GM19468 (cell line): ENCODE data around the gene NLRP10.
"Not testable (repeated sequence)": the region's sequence is repeated elsewhere in the genome, so short reads cannot be mapped to it uniquely, and the experiment has no call there.

Experiments
- ATAC-seq: cut with Tn5 transposase; IDR thresholded peaks from one replicate; pipeline ENCODE4 v1.9.1; 2021; ENCODE audit warnings: mild to moderate bottlenecking, moderate library complexity, moderate number of reproducible peaks; ENCODE audit not compliant: unreplicated experiment; ENCODE audit errors: extremely low read depth

NLRP10 gene, protein sequence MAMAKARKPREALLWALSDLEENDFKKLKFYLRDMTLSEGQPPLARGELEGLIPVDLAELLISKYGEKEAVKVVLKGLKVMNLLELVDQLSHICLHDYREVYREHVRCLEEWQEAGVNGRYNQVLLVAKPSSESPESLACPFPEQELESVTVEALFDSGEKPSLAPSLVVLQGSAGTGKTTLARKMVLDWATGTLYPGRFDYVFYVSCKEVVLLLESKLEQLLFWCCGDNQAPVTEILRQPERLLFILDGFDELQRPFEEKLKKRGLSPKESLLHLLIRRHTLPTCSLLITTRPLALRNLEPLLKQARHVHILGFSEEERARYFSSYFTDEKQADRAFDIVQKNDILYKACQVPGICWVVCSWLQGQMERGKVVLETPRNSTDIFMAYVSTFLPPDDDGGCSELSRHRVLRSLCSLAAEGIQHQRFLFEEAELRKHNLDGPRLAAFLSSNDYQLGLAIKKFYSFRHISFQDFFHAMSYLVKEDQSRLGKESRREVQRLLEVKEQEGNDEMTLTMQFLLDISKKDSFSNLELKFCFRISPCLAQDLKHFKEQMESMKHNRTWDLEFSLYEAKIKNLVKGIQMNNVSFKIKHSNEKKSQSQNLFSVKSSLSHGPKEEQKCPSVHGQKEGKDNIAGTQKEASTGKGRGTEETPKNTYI

DNA sequence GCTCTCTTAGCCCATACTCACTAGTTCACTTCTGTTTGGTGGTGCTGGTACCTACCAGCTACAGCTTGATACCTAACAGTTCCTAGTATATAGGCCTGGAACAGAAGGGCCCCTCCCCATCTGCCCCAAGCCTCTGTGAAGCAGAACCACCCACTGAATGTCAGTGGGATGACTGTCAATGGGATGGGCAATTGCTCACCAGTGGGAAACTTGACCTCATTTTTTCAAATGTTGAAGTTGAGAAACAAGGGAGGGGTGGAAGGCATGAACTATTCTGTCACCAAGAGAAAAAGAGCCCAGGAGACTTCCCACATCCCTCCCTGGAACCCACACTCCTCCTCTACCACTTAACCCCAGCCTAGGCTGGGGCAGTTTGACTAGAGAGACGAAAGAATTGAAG is at the start of gene NLRP10:
TSS of gene NLRP10 (minus strand) at position 62 of the 400 bp plus-strand sequence. CDS start 1,952 bp downstream, outside the sequence.
- no peak for ATAC-seq

DNA sequence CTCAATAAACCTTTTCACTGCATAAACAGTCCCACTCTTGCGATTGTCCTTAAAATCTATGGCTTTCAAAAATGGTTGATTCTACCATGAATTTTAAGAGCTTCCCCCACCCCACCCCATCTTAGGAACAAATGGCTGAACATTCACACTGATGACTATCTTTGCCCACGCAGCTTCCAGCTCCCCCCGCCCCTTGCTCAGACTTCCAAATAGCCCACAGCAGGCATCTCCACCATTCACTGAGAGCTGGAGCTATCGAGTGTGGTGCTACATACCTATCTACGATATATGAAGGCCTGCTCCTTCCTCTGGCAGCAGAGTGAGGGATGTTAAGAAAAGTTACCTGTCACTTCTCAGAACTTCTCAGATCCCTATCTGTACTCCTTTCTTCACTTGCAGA is 48.6 kb upstream of the NLRP10 start:
- no peak for ATAC-seq

DNA sequence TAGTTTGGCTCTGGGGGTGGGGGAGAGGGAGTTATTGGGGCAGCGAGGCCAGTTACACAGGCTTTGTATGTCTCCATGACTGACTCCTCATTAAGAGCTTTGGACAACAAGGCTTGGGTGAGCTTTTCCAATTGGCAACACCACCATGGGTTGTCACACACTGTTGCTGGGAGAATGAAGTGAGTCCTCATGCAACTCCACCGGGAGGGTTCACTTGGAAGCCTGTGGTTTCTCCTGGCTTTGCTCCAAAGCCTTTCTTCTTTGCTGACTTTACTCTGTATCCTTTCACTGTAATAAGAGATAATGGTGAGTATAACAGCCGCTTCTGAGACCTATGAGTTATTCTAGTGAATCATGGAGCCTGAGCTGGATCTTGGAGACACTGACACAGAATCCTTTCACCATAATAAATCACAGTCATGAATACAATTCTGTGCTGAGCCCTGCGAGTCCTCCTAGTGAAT is 46.8 kb upstream of the NLRP10 start:
- ATAC-seq = no peak

DNA sequence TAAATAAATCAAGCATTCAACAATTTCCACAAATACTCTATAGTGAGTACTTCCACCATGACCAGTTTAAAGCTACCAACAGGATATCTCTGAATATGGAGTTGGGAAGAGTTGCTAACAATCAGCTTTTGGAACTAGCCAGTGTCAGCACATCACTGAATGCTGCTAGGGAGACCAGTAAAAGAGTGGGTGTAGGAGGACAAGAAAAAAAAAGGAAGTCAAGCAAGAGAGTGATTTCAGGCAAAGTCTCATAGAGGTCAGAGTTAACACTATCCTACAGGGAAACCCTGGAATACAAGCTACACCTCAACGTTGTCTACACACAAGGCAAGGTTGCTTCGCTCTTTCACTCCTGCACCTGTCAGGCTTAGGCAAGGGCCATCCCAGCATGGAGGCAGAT is 46.1 kb upstream of the NLRP10 start:
- ATAC-seq = no peak

DNA sequence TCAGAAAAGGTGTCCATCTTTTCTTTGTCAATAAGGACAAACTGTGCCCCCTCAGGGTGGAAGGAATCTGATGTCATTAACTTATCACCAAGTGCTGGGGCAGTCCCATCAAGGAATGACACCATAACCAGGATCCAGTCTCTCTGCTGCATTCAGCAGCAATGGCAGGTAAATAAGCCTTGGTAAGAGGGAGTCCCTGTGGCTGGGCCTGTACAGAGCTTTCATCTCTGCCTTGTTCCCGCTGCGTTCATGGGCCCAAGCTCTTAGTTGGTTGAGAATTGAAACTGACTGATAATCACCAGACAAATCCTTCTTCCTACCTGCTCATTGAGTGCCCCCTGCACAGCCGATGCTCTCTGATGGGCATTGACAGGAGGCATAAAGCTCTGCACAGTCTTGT is 44.6 kb upstream of the NLRP10 start:
- no peak for ATAC-seq

DNA sequence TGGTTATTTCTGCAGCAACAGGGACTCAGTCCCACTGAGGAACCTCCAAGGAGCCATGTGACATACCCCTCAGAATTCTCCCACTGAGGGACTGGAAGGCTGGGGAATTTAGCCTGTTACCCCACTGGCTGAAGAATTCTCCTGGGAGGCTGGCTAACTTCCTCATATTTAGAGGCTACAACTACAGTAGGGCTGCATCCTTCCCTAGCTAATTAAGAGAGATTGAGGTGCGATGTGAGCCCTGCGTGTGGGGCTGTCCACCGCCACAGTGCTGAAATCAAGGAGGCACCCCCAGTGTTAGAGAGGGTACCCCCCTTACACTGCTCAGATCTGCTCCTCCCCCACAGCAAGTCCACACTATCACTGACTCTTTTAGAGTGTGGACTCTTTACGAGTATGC is 43.0 kb upstream of the NLRP10 start:
- no peak for ATAC-seq

DNA sequence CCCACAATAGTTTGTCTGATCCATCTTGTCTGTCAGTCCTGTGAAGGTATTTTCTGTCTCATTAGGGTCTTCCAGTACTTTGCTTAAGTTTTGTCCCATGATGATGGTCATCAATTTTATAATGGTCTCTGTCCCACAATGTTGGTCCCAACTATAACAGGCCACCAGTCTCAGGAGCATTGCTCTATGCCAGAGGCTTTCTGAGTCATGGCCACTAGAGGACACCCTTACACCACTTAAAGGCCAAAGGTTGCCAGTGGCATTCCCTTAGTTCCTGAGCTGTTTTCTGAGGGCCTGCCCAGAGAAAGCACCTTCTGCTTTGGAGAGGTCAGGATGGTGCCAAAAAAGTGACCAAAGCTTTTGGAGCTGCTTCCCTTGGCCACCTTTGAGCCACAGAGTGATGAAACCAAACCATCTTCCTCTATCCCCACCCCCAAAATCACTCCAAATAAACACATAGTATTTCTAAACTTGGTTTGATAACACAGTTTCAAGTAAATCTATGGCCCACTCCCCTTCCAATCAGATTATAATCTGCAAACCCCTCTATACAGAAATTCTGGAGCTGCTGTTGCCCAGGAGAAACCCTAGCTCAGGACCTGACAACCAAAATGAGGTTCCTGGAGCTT is 41.2 kb upstream of the NLRP10 start:
- ATAC-seq = no peak

DNA sequence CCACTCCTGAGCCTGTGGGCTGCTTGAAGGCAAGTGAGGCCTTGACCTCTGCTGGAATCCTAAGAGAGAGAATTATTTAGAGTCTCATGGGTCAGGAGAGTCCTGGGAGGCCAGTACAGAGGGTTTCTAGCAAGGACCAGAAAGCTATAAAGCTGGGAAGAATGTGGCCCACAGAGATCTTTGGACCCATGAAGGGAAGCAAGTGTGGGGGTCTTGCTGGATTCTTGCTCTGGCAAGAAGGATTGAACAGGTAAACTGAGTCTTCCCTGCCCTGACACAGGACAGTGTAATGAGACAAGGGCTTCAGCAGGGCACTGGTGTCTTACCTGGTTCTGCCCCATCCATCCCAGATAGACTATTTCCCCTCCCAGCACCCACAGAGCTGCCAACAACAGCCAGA is 40.3 kb upstream of the NLRP10 start:
- no peak for ATAC-seq

DNA sequence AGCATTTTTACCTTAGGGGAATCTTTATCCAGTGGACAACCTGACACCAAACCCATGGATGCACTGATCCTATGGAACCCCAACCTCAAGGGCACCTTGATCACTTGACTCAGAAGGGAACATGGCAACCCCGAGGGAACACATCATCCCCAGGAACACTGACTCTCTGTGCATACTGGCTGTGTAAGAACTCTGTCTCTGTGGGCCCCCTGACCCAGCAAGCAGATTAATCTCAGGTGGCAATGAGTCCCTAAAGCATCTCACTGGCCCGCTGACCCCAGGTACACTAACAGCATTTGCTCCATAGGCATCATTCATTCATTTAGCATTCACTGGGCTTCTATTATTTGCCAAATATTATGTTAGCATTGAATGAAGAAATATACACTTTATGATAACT is 38.8 kb upstream of the NLRP10 start:
- ATAC-seq = no peak

DNA sequence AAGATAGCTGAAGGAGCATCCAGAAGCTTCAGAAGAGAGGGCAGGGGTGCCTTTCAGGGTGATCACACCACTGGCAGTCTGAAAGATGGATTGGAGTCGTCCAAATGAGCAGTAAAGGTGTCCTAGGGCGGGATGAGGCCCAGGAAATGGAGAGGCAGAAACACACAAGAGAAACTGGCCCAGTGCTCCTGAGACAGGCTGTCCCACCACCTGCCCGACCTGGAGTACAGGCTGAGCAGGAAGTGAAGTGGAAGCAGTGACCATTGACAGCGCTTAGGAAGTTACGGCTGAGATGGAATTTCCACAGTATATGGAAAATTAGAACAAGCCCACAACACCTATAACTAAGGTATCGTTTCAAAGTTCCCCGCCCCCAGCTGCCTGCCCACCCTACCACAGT is 37.9 kb upstream of the NLRP10 start:
- no peak for ATAC-seq

DNA sequence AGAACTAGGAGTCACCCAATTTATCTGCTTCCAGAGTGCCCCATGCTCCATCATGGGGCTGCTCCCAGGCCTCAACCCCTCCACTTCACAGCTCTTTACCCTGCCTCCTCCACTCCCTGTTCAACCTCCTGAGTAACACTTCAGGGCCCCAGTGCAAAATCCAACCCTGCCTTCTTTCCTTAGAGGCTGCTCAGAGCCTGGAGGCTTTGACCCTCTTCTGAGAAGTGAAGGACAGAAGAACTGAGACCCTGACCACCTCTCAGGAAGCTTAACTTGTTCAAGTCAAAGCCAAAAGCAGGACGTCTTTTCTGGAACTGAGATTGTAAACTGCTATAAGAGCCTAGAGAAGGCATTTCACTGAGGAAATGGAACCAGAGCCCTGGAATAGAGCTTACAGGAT is 37.4 kb upstream of the NLRP10 start:
- ATAC-seq = no peak

DNA sequence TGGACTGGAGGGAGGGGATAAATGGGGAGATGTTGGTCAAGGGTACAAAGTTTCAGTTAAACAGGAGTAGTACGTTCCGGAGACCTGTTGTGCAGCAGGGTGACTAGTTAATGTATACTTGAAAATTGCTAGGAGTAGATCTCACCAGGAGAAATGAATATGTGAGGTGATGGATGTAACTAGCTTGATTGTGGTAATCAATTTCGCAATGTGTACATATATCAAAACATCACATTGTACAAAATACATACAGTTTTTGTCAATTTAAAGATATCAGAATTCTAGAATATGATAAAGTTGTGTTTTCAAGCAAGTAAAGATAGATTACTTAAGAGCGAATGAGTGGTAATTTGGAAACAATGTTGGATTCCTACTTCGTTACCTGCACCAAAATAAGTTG is 35.1 kb upstream of the NLRP10 start:
- no peak for ATAC-seq

DNA sequence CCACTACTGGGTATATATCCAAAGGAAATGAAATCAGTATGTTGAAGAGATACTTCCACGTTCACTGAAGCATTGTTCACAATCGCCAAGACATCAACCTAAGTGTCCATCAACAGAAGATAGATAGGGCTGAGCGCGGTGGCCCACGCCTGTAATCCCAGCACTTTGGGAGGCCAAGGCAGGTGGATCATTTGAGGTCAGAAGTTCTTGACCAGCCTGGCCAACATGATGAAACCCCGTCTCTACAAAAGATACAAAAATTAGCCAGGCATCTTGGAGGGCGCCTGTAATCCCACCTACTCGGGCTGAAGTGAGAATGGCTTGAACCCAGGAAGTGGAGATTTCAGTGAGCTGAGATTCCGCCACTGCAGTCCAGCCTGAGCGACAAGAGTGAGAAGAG is 34.5 kb upstream of the NLRP10 start:
- no peak for ATAC-seq

DNA sequence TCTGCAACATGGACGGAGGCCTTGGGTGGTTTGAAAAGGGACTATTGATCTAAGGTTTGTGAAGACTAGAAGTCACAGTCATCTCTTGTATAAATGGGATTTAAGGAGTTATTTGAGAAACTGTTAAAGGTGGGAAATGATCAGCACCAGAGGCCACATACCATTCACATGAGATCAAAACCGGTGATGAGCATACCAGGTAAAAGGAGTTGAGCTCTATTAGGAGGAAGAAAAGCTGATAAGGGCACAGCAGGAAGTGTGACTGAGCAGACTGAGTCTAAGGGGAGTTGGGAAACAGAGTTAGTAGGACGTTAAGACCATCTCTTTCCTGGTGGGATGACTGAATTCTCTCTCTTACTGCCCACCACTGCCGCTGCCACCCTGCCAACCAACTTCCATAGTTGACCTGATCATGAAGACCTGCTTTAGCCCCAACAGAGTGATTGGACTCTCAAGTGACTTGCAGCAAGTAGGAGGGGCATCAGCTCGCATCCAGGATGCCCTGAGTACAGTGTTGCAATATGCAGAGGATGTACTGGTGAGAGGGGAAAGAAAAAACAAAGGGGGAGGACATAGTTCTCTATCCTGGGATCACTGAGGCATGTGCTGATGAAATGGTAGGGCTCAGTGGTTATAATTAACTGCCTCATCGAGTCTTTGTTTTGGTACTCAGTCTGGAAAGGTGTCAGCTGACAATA is 29.5 kb upstream of the NLRP10 start:
- ATAC-seq = no peak

DNA sequence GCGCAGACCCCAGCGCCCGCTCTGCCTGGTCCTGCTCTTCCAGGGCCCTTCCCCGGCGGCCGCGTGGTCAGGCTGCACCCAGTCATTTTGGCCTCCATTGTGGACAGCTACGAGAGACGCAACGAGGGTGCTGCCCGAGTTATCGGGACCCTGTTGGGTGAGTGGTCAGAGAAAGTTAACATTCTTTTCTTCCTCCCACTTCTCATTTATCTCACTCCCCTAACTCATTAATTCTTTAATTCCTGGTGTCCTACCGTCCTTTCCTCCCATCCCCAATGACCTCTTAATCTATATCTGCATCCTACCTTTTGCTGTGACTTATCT is 22.3 kb upstream of the NLRP10 start:
- not testable (repeated sequence) for ATAC-seq

DNA sequence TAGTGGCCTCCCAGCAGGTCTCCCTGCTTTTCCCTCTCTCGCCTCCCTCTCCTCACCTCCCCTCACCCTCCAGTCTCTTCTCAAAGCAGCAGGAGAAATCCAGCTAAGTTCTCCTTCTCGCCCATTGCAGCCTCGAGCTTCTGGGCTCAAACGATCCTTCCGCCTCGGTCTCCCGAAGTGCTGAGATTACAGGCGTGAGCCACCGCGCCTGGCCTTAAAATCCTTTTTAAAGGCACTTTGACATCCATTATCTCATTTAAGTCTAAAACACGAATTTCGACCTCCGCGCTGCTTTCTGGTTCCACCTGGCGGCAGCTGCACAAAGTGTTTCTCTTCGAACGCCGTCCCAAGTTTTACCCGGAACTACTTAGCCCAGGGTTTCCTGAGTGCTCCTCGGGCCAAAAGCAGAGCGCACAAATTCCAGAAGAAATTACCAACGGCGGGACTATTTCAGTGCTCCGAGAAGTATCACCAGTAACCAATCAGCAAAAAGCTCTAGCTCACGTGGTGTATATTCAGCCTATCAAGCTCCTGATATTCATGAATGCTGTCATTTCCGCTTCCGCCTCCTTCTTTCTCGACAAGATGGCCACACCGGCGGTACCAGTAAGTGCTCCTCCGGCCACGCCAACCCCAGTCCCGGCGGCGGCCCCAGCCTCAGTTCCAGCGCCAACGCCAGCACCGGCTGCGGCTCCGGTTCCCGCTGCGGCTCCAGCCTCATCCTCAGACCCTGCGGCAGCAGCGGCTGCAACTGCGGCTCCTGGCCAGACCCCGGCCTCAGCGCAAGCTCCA is 21.7 kb upstream of the NLRP10 start, which contains the start of gene EIF3F:
TSS of gene EIF3F (plus strand) at position 570 of the 792 bp plus-strand sequence. CDS start at position 586, 16 bp downstream.
- peak; percentile 96 for ATAC-seq

DNA sequence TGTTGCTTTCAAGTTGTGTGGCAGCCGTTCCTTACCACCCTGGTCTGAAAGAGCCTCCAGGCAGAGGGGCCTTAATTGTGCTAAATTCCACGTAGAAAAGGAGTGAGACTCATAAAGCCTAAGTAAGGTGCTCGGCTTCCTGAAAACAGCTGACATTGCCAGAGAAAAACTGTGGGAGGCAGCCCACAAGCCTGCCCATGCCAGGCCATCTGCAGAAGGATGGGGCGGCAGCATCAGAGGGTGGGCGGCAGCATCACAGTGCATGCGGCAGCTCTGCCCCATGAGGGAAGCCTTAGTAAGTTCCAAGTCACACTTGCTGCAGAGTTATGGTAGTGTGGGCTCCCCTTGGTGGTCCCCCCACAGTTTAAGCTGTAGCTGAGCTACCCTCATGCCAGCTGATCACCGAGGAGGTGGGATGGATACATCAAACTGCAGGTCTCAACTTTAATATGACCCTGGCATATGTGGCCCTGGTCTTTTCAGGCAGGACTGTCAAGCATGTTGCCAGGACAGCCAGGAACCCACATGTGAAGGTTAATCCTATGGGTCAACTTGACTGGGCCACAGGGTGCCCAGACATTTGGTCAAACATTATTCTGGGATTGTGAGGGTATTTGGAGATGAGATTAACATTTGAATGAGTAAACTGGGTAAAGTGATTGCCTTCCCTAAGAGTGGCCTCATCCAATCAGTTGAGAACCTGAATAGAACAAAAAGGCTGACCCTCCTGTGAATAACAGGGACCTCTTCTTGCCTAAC is 18.8 kb upstream of the NLRP10 start:
- ATAC-seq = no peak

DNA sequence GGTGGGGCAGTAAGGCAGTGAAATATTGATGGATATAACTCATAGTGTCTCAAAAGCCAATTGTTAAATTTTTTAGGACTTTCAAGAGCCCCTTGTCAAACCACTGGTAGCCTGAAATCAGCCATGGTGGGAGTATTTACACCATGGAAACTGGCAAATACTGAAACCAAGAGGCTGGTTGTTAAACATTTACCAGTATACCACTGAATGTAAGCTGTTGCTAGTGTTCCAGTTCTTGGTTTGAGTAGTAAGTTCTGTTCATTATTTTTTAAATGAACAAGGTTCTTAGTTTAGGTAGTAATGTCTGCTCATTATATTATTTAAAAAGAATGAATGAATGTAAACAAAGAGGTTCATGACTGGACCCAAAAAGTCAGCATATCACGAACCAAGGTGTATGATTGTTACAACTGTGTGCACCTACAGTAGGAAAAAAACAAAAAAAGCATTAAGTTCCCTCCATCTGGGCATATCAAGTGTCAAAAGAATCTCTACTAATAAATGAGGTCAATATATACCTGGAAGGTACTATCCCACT is 17.4 kb upstream of the NLRP10 start:
- no peak for ATAC-seq

DNA sequence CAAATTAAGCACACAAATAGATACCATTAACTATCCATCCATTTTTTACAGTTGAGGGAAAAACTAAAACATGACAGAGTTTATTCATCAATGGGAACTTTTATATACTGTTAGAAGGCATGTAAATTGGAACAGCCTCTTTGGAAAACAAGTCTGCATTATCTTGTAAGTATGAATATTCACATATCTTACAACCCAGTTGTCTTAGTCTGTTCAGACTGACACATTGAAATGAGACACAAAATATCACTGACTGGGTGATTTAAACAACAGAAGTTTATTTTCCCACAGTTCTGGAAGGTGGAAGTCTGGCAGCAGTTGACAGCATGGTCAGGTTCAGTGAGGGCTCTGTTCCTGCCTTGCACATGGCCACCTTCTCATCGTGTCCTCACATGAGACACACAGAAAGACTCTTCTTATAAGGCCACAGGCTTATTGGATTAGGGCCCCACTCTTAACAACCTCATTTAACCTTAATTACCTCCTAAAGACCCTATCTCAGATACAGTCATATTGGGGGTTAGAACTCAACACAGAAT is 16.4 kb upstream of the NLRP10 start:
- ATAC-seq = no peak
